ENCODE data around the gene TEKT5. TPM values are rescaled to one million over a fixed set of nuclear protein-coding genes. Genes with fewer than 3 reads are reported as not detected.
"Not testable (repeated sequence)": the region's sequence is repeated elsewhere in the genome, so short reads cannot be mapped to it uniquely, and the experiment has no call there.

TEKT5 gene
- polyA plus RNA-seq, 3 donors = 0.16 to 0.36 (median 0.26) TPM

DNA sequence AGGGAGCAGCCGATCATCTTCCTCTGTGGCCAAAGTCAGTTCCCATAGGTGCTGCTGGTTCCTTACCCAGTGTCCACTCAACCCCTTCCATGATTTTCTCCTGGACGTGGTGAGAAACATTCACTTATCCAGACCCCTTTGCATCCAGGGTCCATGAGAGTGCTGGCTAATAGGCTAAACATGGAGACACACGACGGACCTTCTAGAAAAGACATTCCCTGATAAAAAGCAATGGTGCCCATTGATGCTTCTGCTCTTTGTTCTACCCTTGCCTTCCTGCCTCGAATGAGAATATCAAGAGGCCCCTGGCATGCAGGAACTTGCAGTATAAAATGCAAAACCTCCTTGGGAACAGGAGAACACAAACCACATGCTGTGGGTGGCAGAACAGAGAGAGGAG is 2.3 kb downstream of the TEKT5 start:
- DNase-seq (ENCODE audit: extremely low read depth in 1 of 11, low read depth in 9 of 11, low spot score in 4 of 11) = no peak

DNA sequence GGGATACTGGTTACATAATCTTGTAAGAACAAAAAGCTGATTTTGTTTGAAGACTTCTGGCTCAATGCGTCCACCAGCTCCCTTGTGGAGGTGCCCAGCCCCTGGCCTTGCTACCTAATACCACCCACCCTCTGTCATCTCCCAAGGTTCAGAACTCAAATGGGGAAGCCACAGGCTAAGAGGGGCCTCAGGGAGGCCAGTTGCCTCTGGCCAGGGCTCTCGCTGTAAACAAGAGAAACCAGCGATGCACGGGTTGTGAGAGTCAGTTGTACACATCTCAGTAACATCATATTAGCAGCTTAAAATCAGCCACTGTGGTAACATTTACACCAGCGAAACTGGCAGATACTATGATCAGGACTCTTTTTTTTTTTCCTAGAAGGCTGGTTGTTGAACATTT is 6.0 kb downstream of the TEKT5 start:
- DNase-seq (ENCODE audit: extremely low read depth in 1 of 11, low read depth in 9 of 11, low spot score in 4 of 11) = no peak

DNA sequence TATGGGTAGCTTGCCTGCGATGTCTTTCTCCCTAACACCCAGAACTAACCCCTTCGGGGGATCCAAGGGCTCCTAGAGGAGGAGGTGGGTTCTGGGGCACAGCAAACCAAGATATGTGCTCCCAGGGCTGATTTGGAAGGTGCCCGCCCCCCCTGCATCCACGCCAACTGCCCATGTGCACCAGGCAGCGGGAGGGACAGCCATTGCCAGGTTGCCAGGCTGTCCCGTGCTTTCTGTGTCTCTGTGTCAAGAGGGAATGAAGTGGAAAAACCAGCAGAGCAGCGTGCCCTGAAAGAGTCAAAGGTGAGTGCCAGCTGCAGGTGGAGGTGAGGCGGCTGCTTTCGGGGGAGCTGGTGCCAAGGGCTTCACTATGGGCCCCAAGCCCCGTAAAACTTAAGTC is 6.4 kb downstream of the TEKT5 start:
- no peak for DNase-seq (ENCODE audit: extremely low read depth in 1 of 11, low read depth in 9 of 11, low spot score in 4 of 11)

DNA sequence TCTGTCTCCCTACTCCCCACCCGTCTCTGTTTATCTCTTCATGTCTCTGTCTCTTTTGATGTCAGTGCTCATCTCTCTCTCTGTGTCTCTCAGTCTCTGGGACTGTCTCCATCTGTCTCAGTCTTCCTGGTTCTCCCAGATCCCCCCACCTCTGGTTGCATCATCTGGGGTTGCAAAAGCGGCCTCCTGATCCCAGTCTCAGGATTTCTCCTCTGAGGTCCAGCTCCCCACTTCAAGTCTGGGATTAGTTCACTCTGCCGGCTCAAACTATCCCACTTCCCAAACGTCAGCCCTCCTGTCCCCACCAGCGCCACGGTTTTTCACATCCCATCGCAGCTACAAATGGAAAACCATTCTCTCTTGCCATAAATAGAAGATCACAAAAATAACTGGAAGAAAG is 9.0 kb downstream of the TEKT5 start:
- no peak for DNase-seq (ENCODE audit: extremely low read depth in 1 of 11, low read depth in 9 of 11, low spot score in 4 of 11)

DNA sequence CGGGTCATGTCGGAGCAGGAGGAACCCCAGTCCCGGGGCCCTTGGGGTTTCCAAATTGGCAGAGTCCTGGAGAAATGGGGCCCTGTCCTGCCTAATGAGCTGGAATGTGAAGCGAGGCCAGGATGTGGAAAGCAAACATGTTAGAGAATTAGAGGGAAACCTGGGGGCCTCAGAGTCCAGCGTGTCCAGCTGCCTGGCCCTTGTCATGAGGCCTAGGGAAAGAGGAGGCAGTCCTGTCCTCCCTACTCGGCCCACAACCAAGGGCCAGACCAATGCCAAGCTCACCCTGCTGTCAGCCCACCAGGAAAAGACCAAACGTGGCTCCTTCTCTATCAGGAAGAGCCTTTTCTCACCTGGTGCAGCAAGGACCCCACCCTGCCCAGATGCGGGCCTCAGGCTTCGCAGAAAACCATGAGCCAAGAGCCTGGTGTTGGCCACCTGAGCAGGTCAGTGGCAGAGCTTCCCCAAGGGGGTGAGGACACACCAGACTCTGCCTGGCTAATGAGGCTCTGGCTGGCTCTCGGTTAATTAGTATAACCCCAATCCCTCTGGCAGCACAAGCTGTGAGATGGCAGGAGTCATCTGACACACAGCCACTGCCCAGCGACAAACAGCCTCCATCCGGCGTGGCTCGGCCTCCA is 10.1 kb downstream of the TEKT5 start:
- DNase-seq (ENCODE audit: extremely low read depth in 1 of 11, low read depth in 9 of 11, low spot score in 4 of 11) = no peak

DNA sequence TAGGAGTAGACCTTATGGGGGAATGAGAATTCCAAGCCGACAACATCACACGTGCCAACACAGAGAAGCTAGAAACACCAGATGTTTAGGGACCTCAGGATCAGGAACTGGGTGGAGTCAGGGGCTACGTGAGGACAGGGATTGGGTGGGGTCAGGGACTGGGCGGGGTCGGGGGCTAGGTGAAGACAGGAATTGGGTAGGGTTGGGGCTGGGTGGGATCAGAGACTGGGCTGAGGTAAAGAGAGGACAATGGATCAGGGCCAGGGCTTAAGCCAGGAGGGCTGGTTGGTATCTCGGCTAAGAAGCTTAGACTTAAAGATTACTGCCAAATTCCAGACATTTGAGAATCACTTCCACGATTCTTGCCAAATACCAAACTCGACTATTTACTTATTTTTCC is 11.6 kb downstream of the TEKT5 start:
- no peak for DNase-seq (ENCODE audit: extremely low read depth in 1 of 11, low read depth in 9 of 11, low spot score in 4 of 11)

DNA sequence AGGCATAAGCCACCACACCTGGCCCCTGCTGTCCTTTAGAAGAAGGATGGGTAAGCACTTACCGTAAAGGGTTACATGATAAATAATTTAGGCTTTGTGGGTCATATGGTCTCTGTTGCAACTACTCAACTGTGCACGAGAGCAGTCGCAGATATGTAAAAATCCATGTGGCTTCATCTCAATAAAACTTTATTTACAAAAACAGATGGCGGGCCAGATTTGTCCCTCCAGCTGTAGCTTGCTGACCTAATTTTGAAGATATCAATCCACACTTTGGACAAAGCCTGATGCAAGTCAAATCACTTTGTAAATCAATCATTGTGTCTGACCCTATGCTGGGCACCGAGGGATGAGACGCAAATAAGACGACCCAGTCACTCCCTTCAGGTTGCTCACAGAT is 12.1 kb downstream of the TEKT5 start:
- no peak for DNase-seq (ENCODE audit: extremely low read depth in 1 of 11, low read depth in 9 of 11, low spot score in 4 of 11)

DNA sequence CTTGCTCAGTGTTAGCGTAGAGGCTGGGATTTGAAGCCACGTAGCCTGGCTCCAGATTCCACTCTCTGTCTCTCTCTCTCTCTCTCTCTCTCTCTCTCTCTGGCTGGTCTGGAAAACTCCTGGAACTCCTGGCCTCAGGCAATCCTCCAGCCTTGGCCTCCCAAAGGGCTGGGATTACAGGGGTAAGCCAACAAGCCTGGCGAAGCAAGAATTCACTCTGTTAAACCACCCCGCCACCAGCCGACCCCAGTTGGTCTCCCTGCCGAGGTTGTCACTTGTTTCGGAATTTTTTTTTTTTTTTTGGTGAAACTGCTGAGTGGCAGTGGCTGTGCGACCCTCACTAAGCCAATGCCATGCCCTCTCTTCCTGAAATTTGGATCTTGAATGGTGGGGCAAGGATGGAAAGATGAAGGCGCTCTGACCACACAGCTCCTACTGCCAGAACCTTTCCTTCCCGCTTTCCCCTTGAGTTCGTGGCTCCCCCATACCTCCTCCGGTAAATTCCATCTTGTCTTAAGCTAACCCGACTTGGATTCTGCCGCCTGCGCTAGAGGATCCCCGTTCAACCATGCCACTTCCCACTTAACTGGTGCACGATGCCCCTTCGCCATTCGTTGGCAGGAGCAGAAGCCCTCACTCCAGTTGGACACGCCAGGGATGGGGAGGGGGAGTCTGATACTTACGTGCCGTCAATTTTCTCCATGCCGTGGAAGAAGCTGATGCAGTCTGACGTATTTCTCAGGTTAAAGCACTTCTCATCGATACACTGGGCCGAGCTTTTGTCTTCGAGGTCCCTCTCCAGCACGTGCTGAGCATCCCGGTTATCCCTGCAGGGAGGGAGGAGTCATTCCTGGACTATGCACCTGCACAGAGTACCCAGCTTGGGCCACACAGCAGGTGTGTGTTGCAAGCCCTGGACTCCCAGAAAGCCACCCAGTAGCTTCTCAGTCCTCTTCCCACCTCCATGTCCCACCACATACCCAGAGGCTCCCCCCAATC is 13.1 kb downstream of the TEKT5 start:
- DNase-seq (ENCODE audit: extremely low read depth in 1 of 11, low read depth in 9 of 11, low spot score in 4 of 11) = no peak

DNA sequence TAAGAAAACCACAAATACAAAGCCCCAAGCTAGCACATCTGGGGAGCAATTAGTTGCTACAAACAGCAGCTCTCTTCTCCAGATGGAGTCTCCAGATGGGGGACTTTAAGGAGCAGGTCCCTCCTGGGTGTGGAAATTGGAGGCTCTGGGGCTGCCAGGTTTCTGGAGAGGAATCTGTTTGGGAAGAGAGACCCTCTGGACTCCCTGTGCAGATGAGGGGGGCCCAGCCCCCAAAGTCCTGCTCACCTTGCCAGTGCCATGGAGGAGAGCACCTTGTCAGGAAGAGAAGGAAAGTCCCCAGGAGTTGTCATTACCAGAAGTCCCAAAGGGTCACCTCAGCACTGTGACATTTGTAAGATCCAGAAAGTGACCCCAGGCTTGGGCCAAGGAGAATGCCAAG is 14.8 kb downstream of the TEKT5 start:
- no peak for DNase-seq (ENCODE audit: extremely low read depth in 1 of 11, low read depth in 9 of 11, low spot score in 4 of 11)

DNA sequence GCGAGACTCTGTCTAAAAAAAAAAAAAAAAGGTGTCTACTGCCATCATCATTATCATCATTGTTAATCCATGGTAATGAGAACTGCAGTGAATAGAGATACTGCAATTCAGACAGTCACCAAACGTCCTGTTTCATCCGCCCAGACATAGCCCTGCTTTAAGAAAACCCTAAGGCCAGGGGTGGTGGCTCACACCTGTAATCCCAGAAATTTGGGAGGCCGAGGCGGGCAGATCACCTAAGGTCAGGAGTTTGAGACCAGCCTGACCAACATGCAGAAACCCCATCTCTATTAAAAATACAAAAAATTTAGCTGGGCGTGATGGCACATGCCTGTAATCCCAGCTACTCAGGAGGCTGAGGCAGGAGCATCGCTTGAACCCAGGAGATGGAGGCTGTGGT is 15.3 kb downstream of the TEKT5 start:
- not testable (repeated sequence) for DNase-seq (ENCODE audit: extremely low read depth in 1 of 11, low read depth in 9 of 11, low spot score in 4 of 11)

DNA sequence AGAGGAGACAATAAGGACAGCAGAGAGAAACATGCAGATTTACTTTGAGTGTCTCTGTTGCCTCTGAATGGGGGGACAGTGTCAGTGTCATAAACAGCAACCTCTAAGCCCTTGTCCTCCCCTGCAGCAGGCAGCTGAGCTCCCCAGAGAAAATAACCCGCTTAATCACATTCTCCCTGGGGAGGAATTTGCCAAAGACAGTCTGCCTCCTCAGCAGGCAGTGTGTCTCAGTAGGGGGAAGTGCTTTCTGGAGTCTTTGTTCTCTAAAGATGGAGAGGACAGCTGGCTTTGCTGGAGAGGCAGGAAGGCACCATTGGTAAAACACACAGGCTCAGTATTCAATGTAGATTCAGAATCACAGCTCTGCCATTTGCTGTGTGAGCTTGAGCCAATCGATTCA is 16.1 kb downstream of the TEKT5 start:
- no peak for DNase-seq (ENCODE audit: extremely low read depth in 1 of 11, low read depth in 9 of 11, low spot score in 4 of 11)

DNA sequence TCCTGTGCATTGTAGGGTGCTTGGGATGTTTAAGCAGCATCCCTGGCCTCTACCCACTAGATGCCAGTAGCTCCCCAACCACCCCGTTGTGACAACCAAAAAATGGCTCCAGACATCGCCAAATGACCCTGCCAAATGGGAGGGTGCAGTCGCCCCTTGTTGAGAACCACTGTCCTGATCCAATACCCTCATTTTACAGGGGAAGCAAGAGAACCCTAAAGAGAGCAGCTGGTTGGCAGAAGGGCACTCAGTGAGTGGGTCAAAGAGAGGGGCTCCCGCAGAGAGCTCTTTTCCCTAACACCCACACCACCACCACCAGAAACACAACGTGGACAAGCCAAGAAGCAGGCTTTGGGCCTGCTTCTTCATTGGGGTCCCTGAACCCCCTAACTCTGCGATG is 18.4 kb downstream of the TEKT5 start:
- DNase-seq (ENCODE audit: extremely low read depth in 1 of 11, low read depth in 9 of 11, low spot score in 4 of 11) = no peak

DNA sequence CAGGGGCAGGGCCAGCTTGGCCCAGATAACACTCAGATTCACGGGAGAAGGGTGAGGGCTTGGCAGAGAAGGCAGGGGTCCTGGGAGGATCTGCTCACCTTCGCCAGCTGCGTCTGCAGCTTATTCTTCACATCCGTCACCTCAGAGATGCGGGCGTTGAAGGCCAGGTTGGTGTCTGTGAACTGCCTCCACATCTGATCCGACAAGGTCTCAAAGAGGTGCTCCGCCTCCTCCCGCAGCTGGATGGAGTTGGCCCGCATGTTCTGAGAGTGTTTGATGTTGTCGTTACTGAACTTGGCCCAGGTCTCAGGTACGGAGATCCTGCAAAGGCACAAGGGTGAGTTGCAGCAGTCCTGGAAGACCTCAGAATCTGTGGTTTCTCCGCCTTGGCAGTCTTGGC is 18.9 kb downstream of the TEKT5 start:
- no peak for DNase-seq (ENCODE audit: extremely low read depth in 1 of 11, low read depth in 9 of 11, low spot score in 4 of 11)

DNA sequence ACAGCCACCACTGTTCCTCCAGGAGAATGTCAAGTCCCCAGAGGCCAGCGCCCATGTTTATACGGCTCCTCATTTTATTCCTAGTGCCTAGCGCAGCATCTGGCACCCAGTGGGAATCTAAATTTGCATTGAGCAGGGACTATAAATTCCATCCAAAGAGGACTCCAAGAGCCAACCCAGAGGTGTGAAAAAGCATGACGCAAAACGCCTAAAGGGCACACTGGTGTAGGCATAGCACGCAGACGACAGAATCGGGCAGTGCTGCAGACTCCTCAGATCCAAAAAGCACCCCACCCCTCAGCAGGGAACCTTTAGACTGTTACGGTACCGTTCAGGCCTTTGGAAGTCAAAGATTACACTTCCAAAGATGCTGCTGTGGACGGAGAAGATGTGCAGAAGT is 19.5 kb downstream of the TEKT5 start:
- DNase-seq (ENCODE audit: extremely low read depth in 1 of 11, low read depth in 9 of 11, low spot score in 4 of 11) = no peak

DNA sequence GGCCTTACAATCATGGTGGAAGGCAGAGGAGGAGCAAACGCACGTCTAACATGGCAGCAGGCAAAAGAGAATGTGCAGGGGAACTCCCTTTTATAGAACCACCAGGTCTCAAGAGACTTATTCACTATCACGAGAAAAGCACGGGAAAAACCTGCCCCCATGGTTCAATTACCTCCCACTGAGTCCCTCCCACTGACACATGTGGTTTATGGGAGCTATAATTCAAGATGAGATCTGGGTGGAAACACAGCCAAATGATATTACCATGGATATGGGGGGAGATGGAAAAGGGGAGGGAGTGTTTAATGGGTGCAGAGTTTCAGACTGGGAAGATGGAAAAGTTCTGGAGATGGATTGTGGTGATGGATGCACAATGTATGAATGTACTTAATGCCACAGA is 23.0 kb downstream of the TEKT5 start:
- no peak for DNase-seq (ENCODE audit: extremely low read depth in 1 of 11, low read depth in 9 of 11, low spot score in 4 of 11)

DNA sequence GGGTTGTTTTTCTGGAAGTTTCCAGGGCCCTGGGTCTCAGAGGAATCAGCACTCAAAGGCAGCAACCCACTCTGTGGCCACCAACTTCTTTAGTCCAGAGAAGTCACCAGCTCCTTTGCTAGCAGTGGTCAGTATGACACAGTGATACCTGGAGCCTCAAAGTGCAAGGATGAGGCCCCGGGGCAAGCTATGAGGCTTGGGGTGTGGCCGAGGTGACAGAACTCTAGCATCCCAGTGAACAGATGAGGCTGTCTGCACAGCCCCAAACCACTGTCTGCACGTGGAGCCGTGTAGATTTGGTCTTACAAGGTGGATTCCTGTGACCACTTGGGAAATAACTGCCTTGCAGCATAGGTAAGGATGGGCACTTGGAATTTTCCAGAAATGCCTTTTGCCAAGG is 24.9 kb downstream of the TEKT5 start:
- no peak for DNase-seq (ENCODE audit: extremely low read depth in 1 of 11, low read depth in 9 of 11, low spot score in 4 of 11)

DNA sequence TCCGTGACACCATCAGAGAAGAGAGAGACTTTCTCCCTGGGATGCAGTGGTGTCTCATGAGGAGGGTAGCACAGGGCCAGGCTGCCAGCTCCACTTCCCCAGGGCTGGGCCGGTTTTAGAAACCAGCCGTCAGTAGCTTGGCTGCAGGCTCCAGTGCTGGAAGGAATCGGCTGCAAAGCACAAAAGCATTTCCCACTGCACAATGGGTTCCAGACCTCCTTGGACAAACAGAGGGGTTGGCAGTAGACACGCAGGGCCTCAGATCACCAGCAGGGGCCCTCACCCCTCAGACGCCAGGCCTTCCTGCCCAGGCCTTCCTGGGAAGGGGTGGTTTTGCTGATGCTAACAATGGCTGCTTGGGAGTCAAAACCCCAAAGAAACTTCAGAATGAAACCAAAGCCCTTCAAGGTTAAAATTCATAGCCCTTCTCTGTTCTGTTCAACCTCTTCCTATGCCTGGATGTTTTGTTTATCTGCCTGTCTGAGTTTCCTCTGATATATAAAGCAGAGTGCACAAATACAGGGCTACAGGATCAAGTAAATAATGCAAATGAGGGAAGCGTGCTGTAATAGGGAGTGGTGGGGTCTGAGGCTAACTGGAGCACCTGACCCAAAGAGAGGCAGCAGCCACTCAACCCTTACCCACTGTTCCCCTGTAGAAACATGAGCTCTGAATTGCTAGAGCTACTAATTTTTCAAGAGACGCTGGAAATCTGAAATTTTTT is 26.2 kb downstream of the TEKT5 start:
- DNase-seq (ENCODE audit: extremely low read depth in 1 of 11, low read depth in 9 of 11, low spot score in 4 of 11) = no peak

DNA sequence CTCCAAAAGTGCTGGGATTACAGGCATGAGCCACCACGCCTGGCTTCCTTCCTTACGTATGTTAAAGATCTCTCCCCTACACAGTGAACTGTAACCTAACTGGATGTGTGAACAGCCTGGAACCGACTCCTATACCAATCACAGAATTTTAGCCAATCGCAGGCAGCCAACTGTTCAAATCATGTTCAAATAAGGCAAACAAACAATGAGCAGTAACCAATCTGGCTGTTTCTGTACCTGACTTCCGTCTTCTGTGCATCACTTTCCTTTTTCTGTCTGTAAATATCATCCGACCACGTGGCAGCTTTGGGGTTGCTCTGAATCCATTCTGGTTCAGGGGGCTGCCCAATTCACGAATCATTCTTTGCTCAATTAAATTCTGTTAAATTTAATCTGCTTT is 27.5 kb downstream of the TEKT5 start:
- no peak for DNase-seq (ENCODE audit: extremely low read depth in 1 of 11, low read depth in 9 of 11, low spot score in 4 of 11)

DNA sequence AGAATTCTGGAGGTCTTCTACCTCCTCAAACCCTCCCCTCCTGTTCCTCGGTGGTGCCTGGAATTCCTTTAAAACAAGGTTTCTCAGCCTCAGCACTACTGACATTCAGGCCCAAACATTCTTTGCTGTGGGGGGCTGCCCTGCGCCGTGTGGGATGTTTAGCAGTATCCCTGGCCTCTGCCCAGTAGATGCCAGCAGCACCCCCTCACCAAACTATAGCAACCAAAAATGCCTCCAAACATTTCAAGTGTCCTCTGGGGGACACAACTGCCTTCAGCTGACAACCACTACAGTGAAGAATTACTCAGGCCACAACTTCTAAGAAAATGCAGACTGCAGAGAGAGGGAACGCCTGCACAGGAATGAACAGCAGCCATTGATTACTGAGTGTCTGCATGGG is 28.4 kb downstream of the TEKT5 start:
- no peak for DNase-seq (ENCODE audit: extremely low read depth in 1 of 11, low read depth in 9 of 11, low spot score in 4 of 11)

DNA sequence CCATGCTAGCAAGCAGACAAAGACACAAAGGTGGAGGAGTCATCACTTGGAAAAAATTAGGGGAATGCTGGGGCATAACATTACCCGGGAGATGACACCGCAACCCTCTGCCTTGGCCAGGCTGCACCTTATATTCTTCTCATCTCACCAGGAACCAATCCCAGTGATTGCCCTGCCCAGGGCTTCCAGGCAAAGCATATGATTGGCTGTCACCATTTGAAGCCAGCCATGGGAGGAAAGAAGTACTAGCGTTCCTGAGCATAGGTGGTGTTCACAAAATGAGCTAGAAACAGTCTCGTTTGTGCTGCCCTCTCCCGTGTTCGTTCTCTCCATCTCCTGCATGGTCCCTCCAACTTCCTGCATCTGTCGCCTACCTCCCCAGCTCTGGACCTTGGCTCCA is 29.6 kb downstream of the TEKT5 start:
- DNase-seq (ENCODE audit: extremely low read depth in 1 of 11, low read depth in 9 of 11, low spot score in 4 of 11) = no peak
